ENCODE data around the gene NOP14.

GRCh38 chr4:2947926-2948325, 15.3 kb downstream of the NOP14 start:
- no peak for TF ChIP-seq CTCF (conservative IDR thresholded peaks at IDR 0.05)
- TF ChIP-seq EZH2 (IDR thresholded peaks at IDR 0.05; ENCODE audit: low read depth): no peak
